ENCODE data around the gene PRKCD.

PRKCD gene

GRCh38 chr3:53171827-53172505, 11.0 kb downstream of the PRKCD start:
- DNase-seq = no peak

DNA sequence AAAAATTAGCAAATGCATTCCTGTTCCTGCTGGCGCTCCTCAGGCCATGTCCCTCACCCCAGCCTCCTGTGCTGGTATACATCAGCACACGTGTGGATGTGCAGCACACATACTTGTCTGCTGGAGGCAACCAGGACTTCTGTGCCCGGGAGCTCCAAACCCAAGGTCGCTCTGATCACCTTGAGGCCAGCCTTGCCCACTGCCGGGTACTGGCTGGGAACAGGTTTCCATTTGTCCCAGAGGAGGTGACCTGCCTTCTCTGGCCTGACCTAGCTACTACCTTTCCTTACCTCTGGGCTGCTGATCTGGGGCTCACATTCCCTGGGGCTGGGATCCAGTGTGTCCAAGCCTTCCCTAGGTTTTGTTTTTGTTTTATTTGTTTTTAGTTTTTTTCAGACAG, 12.1 kb downstream of the PRKCD start:
- DNase-seq = no peak

DNA sequence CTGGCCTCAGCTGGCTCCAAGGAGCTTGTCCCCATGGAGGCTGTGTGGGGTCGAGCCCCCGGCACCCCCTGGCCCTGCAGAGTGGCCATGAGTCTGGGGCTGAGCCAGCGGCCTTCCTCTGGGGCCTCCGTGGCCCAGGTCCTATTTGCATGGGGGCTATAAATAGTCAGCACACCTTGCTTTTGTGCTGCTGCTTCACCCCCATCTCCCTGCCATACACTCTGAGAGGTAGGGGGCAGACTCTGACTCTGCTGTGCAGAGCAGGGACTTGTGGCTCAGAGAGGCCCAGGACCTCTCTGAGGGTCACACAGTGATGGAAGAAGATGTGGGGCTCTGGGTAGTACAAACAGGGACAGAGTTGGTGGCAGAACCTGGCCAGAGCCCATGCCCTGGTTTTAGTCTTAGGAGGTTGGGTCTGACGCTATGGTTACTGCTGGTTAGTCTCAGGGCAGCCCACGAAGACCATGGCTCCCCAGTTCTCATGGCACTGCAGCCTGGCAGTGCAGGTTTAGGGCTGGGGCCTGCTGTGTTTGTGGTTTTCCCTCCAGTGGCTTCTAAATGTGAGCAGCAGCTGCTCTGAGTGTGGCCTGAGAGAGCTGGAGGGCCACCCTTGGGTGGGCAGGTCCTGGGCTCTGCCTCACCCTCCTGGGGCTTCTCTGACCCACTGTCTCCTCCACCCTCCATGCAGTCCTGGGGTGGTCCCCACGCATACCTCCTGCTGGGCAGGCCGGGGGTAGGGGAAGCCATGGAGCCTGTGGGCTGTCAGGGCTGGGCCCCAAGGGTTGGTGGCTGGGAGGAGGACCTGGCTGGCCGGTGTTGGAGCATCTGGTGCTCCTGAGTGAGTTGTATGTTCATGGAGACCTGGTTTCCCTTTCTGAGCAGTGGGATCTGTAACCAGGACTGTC, 13.6 kb downstream of the PRKCD start:
- DNase-seq = no peak

DNA sequence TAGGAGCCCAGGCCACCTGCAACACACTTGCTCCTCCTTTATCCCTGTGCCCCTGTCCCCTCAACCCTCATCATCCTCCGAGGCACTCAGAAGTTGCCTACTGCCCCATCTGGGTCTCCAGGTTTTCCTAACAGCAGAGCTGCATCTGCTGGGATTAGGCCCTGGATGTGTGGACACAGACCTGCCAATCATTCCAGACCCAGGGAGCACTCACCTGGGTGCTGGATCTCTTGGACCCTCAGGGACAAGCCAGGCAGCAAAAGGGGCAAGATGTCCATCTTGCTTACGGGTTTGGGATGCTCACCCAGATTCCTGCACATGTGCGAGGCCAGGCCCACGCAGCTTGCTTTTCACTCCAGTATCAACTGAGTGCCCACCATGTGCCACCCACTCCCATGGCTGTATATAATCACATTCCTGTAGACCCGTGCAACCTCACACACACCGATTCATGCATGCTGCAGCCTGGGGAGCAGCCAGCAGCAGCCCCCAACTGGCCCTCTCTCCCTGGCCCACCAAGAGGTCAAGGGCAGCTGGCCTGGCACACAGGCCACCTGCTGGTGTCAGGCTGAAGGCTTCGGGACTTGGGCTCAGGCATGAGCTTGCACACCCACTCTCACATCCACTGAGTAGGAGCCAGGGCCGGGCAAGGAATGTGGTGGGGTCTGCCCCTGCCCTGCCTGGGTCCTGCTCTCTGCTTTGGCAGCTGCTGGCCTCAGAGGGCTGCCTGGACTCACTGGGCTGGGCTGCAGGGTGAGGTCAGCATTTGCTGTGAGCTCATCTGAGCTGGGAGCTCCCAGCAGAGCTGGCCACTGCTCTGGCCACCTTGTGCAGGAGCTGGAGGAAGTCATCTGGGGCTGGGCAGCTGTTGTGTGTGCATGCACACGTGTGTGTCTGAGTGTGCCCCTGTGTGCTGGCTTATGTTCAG, 14.9 kb downstream of the PRKCD start:
- no peak for DNase-seq

- DNase-seq = no peak
Observed at GRCh38 chr3:53178246-53178645, 17.2 kb downstream of the PRKCD start.

DNA sequence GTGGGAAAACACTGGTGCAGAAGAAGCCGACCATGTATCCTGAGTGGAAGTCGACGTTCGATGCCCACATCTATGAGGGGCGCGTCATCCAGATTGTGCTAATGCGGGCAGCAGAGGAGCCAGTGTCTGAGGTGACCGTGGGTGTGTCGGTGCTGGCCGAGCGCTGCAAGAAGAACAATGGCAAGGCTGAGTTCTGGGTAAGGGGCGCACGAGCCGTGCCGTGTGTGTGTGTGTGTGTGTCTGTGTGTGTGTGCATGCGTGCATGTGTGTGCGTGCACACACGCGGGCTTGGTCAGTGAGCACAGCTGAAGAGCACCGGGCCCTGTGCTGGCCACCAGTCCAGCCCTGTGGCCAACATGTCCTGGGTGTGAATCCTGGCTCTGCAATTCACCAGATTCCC, 18.6 kb downstream of the PRKCD start:
- no peak for DNase-seq

GRCh38 chr3:53180305-53181023, 19.5 kb downstream of the PRKCD start:
- no peak for DNase-seq

- no peak for DNase-seq
Observed at GRCh38 chr3:53181024-53181371, 20.0 kb downstream of the PRKCD start.

- DNase-seq = no peak
Observed at GRCh38 chr3:53181528-53181927, 20.5 kb downstream of the PRKCD start.

- DNase-seq = no peak
Observed at GRCh38 chr3:53182764-53183355, 21.9 kb downstream of the PRKCD start.

DNA sequence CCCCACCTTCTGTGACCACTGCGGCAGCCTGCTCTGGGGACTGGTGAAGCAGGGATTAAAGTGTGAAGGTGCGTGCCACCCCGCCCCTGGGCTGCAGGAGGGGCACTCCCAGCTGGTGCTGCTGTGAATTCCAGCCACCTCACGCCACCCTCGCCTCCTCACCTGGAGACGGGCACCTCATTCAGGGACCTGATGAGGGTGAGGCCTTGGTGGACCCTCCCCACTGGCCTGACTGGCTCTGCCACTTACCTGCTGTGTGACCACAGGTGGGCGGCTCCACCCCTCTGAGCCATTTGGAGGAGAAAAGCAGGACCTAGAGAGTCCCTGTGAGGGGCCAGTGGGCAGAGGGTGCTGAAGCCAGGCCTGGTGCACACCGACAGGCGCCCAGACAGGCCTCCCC, 22.5 kb downstream of the PRKCD start:
- no peak for DNase-seq

DNA sequence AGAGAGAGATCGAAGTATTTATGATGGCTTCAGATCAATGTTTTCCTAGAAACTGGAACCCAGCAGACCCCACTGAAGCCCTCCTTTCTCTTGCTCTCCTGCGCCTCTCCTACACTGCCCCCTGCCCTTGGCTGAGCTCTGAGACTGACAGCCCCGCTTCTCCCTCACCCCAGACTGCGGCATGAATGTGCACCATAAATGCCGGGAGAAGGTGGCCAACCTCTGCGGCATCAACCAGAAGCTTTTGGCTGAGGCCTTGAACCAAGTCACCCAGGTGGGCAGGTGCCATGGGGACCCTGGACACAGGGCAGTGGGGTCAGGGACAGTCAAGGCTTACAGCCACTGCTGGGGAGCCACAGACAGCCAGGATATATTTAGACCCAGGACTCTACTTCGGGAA, 23.7 kb downstream of the PRKCD start:
- no peak for DNase-seq

- no peak for DNase-seq
Observed at GRCh38 chr3:53185761-53186465, 24.9 kb downstream of the PRKCD start.

- DNase-seq = no peak
Observed at GRCh38 chr3:53186726-53187125, 25.7 kb downstream of the PRKCD start.

DNA sequence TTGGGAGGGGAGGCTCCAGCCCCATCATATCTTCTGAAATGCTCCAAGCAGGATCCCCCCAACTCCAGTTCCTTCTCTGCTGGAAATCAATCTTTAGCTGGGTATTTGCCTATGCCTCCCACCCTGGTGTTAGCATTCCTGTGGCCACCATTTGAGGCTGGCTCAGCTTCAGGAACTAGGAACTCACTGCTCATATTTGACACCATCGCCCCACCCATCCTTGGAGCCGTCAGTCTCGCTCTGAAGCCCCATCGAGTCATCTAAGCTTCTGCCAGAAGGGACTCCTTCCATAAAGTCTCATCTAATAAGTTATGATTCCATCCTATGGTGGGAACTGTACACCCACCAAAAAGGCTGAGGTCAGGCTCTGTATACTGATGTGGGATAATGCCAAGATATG, 26.4 kb downstream of the PRKCD start:
- DNase-seq = no peak

- no peak for DNase-seq
Observed at GRCh38 chr3:53188136-53188685, 27.2 kb downstream of the PRKCD start.

GRCh38 chr3:53188720-53189119, 27.7 kb downstream of the PRKCD start:
- DNase-seq = no peak

- no peak for DNase-seq
Observed at GRCh38 chr3:53189276-53189675, 28.3 kb downstream of the PRKCD start.

GRCh38 chr3:53190659-53191058, 29.6 kb downstream of the PRKCD start:
- no peak for DNase-seq

GRCh38 chr3:53191836-53192480, 30.9 kb downstream of the PRKCD start:
- no peak for DNase-seq

DNA sequence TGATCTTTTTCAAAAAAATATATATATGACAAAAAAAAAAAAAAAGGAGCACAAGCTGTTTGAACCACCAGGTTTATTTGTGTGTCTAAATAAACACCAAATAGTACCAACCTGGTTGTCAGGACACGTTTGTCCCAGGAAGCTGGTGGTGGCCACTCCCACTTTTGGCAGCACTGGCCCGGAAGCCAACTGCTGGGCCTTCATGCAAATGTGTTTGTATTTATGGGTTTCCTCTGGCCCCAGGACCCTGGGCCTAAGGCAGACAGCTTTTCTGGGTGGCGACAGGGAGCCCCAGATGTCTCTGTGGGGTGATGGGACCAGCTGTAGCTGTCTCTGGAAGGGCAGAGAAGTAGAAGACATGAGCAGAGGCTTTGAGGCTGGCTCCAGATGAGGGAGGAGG, 31.6 kb downstream of the PRKCD start:
- DNase-seq = no peak

Data from activated CD4-positive, alpha-beta T cell treated with anti-CD3 and anti-CD28 coated beads, Interleukin-10, Interleukin-2, amounts not matched to agents 100 ng/mL and 50 ng/mL, durations not matched to agents 16 hours and 8 hours (primary cell).